NT2/D1 (cell line): Measurements from ENCODE around the gene PRKD2.

ENCODE experiments used
- DNase-seq: peaks from one replicate; pipeline ENCODE4 v3.0.0-alpha.2; 2011; ENCODE audit warnings: low read depth, low spot score
- H3K27me3 ChIP-seq: 2 replicates; pipeline ENCODE4 v1.6.0; 2011; ENCODE audit warnings: mild to moderate bottlenecking; ENCODE audit not compliant: insufficient read length, insufficient read depth
- H3K36me3 ChIP-seq: 2 replicates; pipeline ENCODE4 v1.6.1; 2011; ENCODE audit warnings: mild to moderate bottlenecking, low read length, mixed read lengths; ENCODE audit not compliant: insufficient read depth, insufficient read length
- H3K4me1 ChIP-seq: 2 replicates; pipeline ENCODE4 v1.5.1; 2011; ENCODE audit not compliant: insufficient read depth, insufficient read length
- H3K4me3 ChIP-seq: 2 replicates; pipeline ENCODE4 v1.5.1; 2011; ENCODE audit warnings: low read depth; ENCODE audit not compliant: insufficient read length
- H3K9ac ChIP-seq: 2 replicates; pipeline ENCODE4 v1.6.0; 2011; ENCODE audit warnings: low read depth; ENCODE audit not compliant: insufficient read length
- H3K9me3 ChIP-seq: 2 replicates; pipeline ENCODE4 v1.5.1; 2011; ENCODE audit warnings: mild to moderate bottlenecking, low read length; ENCODE audit not compliant: insufficient read depth
- SUZ12 ChIP-seq: IDR thresholded peaks from 2 replicates; pipeline ENCODE4 v1.6.1; 2011; ENCODE audit not compliant: insufficient read length, insufficient read depth; ENCODE audit errors: extremely low read depth
- YY1 ChIP-seq: IDR thresholded peaks from 2 replicates; pipeline ENCODE4 v1.6.1; 2011; ENCODE audit not compliant: insufficient read length, insufficient read depth
- ZNF274 ChIP-seq: IDR thresholded peaks from 2 replicates; pipeline ENCODE4 v1.6.1; 2011; ENCODE audit warnings: mild to moderate bottlenecking, low read depth, low read length

The PRKD2 gene

DNA sequence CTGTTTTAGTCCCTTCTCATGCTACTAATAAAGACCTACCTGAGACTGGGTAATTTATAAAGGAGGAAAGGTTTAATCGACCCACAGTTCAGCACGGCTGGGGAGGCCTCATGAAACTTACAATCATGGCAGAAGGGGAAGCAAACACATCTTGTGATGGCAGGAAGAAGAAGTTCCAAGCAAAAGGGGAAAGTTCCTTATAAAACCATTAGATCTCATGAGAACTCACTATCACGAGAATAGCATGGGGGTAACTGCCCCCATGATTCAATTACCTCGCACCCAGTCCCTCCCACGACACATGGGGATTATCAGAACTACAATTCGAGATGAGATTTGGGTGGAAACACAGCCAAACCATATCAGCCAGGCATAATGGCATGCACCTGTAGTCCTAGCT lies 42.3 kb upstream of the PRKD2 start:
- Histone ChIP-seq H3K9ac (no peak overlapping the region), H3K4me1 (peaks cover 2% of the 10 kb centered on the region), H3K9me3 (no peaks in the 10 kb centered on the region), H3K27me3 (no peaks in the 10 kb centered on the region), H3K4me3 (no peak overlapping the region), H3K36me3 (peaks cover 19% of the 10 kb centered on the region)
- DNase-seq, result no peak
- TF ChIP-seq ZNF274 (no peak), YY1 (no peak), SUZ12 (no peak)

DNA sequence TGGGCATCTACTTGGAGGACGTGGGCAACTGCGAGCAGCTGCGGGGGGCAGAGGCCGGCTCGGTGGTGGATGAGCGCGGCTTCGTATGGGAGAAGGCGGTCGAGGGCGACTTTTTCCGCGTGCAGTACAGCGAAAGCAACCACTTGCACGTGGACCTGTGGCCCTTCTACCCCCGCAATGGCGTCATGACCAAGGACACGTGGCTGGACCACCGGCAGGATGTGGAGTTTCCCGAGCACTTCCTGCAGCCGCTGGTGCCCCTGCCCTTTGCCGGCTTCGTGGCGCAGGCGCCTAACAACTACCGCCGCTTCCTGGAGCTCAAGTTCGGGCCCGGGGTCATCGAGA lies 39.6 kb upstream of the PRKD2 start:
- TF ChIP-seq SUZ12 (no peak), YY1 (no peak)
- Histone ChIP-seq H3K9ac (no peak overlapping the region), H3K4me1 (peaks cover 2% of the 10 kb centered on the region), H3K36me3 (peaks cover 38% of the 10 kb centered on the region), H3K4me3 (no peak overlapping the region), H3K9me3 (no peaks in the 10 kb centered on the region), H3K27me3 (no peaks in the 10 kb centered on the region)
- DNase-seq, result no peak

DNA sequence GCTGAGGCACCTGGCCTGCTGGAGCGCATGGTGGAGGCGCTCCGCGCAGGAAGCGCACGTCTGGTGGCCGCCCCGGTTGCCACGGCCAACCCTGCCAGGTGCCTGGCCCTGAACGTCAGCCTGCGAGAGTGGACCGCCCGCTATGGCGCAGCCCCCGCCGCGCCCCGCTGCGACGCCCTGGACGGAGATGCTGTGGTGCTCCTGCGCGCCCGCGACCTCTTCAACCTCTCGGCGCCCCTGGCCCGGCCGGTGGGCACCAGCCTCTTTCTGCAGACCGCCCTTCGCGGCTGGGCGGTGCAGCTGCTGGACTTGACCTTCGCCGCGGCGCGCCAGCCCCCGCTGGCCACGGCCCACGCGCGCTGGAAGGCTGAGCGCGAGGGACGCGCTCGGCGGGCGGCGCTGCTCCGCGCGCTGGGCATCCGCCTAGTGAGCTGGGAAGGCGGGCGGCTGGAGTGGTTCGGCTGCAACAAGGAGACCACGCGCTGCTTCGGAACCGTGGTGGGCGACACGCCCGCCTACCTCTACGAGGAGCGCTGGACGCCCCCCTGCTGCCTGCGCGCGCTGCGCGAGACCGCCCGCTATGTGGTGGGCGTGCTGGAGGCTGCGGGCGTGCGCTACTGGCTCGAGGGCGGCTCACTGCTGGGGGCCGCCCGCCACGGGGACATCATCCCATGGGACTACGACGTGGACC lies 39.1 kb upstream of the PRKD2 start:
- H3K27me3 ChIP-seq, result no peaks in the 10 kb centered on the region
- DNase-seq, result no peak
- TF ChIP-seq SUZ12, result no peak
- TF ChIP-seq YY1, result no peak
- TF ChIP-seq ZNF274, result no peak
- H3K36me3 ChIP-seq, result peaks cover 38% of the 10 kb centered on the region
- H3K9ac ChIP-seq, result no peak overlapping the region
- H3K4me1 ChIP-seq, result peaks cover 2% of the 10 kb centered on the region
- no peaks in the 10 kb centered on the region for H3K9me3 ChIP-seq
- no peak overlapping the region for H3K4me3 ChIP-seq

- no peaks in the 10 kb centered on the region for H3K27me3 ChIP-seq
- no peak for DNase-seq
- H3K9me3 ChIP-seq, result no peaks in the 10 kb centered on the region
- no peak overlapping the region for H3K4me3 ChIP-seq
- TF ChIP-seq SUZ12 (no peak), YY1 (no peak), ZNF274 (no peak)
- peaks cover 2% of the 10 kb centered on the region for H3K4me1 ChIP-seq
- no peak overlapping the region for H3K9ac ChIP-seq
- peaks cover 43% of the 10 kb centered on the region for H3K36me3 ChIP-seq
Measured at GRCh38 chr19:46755077-46755852, 38.4 kb upstream of the PRKD2 start.

- peaks cover 52% of the 10 kb centered on the region for H3K36me3 ChIP-seq
- H3K9me3 ChIP-seq, result no peaks in the 10 kb centered on the region
- no peak for DNase-seq
- TF ChIP-seq SUZ12, result no peak
- TF ChIP-seq ZNF274, result no peak
- no peak for TF ChIP-seq YY1
- H3K27me3 ChIP-seq, result no peaks in the 10 kb centered on the region
- no peak overlapping the region for H3K9ac ChIP-seq
- H3K4me3 ChIP-seq, result no peak overlapping the region
- no peaks in the 10 kb centered on the region for H3K4me1 ChIP-seq
Measured at GRCh38 chr19:46753420-46754155, 36.7 kb upstream of the PRKD2 start.

DNA sequence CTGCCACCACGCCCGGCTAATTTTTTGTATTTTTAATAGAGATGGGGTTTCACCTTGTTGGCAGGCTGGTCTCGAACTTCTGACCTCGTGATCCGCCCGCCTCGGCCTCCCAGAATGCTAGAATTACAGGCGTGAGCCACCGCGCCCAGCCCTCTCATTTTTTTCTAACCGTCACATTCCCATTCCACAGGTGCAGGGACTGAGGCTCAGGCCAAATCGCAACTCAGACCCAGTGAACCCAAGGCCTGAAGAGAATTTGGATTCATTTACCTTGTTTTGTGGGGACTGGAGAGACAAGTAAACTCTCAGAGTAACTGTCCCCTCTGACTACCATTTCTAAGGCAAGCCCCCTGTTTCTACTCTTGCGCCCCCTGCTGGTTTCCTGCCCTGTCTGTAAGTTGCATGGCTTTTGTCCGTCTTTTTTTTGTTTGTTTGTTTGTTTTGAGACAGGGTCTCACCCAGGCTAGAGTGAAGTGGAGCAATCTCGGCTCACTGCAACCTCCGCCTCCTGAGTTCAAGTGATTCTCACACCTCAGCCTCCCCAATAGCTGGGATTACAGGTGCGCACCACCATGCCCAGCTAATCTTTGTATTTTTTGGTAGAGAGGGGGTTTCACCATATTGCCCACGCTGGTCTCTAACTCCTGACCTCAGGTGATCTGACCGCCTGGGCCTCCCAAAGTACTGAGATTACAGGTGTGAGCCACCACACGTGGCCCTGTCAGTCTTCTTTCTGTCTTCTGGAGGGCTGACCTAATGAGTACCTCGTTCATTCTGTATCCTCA lies 31.6 kb upstream of the PRKD2 start:
- peaks cover 2% of the 10 kb centered on the region for H3K4me1 ChIP-seq
- TF ChIP-seq YY1 (no peak), ZNF274 (no peak), SUZ12 (no peak)
- H3K4me3 ChIP-seq, result no peak overlapping the region
- H3K27me3 ChIP-seq, result no peaks in the 10 kb centered on the region
- no peak overlapping the region for H3K9ac ChIP-seq
- no peaks in the 10 kb centered on the region for H3K9me3 ChIP-seq
- peaks cover 37% of the 10 kb centered on the region for H3K36me3 ChIP-seq
- DNase-seq, result no peak
